NCI-H226 (cell line): ENCODE data around the gene TMSB4Y.

Source experiments
- DNase-seq: peaks from one replicate; pipeline ENCODE4 v3.0.0-alpha.2; 2015

The TMSB4Y gene

DNA sequence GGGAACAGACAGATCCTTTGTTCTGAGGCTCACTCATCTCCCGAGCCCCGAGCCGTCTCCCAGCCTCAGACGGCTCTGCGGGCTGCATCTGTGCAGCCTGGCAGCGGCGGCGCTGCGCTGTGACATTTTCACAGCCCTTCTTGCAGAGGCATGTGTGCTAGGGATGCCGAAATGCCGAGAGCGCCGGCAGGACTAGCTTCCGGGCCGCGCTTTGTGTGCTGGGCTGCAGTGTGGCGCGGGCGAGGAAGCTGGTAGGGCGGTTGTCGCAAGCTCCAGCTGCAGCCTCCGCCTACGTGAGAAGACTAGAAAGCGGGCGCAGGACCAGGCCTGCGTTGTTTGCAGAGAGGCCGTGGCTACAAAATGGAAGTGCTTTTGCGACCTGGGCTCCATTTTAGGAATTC, at the start of gene TMSB4Y:
Gene TMSB4Y (plus strand): TSS at position 332 of the 401 bp plus-strand sequence.
- peak; percentile 58 for DNase-seq

GRCh38 chrY:13664162-13664561, 39.5 kb upstream of the TMSB4Y start:
- no peak for DNase-seq

DNA sequence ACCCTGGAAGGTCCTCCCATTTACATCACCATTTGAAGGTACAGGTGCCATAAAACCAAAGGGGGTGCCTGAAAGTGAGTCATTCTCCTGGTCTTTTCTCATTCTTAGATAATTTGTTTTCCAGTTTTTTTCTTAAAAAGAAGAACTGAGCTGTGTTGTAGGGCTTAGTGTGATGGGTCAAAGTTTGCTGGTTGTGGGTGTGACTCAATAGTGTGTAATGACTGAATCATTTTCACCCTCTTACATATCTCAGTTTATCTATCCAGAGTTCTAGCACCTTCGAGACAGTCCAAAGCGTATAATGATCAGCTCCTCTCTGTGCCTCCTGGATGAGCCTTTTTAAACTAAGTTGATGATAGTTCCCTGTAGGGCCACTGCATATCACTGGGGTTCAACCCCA, 32.6 kb upstream of the TMSB4Y start:
- no peak for DNase-seq

DNA sequence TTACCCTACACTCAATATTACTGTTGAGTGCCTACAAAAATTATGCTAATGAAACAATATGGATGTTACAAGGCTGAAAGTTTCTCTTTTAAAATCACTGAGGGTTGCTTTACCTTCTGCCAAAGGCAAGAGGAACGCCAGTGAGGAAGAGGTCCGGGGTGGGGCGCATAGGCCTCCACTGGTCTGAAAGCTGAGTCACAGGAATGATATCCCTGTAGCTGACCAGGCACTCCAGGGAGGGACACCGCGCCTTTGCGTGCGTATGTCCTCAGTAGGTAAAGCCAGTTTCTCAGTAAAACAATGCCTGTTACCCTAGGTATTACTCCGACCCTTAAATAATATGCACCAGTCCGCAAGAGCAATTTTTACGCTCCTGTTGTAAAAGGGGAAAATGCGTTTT, 1.4 kb upstream of the TMSB4Y start:
- DNase-seq: no peak

GRCh38 chrY:13704121-13704930, 627 bp downstream of the TMSB4Y start:
- DNase-seq: no peak

GRCh38 chrY:13705197-13705596, 1.5 kb downstream of the TMSB4Y start:
- DNase-seq: no peak

DNA sequence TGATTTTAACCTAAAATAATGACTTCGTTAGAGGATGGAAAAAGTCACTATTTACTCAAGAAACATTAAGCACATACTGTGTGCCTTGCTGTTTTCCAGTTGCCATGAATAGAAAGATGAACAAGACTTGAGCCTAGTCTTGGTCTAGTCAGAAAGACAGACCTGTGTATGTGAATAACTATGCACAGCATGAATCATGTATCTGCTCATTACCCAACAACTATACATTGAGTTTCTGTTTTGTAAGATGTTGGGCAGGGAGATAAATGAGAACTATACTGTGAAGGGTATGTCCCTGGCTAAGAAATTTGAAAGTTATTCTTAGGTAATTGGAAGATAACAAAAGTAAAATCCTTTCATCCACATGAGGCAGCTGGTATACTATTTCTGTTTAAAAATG, 4.3 kb downstream of the TMSB4Y start:
- no peak for DNase-seq

- DNase-seq: no peak
These were observed 15.3 kb downstream of the TMSB4Y start for GRCh38 chrY:13718996-13719395.

DNA sequence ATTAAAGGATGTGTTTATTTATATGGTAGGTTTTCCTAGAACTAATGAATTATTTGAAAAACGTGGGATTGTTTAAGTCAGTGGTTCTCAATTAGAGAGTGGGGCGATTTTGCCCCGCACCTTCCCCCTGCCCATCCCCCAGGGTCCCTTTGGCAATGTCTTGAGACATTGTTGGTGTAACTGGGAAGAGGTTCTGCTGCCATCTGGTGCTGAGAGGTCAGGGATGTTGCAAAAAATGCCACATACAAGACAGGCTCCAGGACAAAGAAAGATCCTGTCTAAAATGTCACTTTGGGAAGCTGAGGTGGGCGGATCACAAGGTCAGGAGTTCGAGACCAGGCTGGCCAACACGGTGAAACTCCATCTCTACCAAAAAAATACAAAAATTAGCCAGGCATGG, 25.8 kb downstream of the TMSB4Y start:
- DNase-seq: no peak

DNA sequence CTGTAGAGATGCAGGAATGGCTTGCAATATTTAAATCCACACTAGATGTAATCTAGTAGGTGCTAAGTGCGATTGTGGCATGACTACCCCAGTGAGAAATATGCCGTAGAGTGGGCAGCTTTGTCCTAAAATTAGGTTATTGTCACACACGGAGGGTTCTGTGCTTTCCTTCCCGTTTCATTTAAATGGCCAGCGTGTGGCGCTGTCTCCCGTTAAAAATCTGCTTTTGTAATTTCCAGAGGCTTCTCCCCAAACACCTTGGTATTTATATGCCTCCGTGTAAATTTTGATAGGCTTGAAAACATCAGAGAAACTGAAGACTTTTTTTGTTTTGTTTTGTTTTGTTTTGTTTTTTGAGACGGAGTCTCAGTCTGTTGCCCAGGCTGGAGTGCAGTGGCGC, 34.9 kb downstream of the TMSB4Y start:
- DNase-seq: no peak

- DNase-seq: peak; percentile 8
These were observed 47.8 kb downstream of the TMSB4Y start for GRCh38 chrY:13751289-13752071.

- DNase-seq: no peak
These were observed 51.0 kb downstream of the TMSB4Y start for GRCh38 chrY:13754661-13755060.
